Keratinocyte (primary cell): ENCODE measurements around the gene TET1.

Experiments used
- CTCF ChIP-seq, 3 experiments: IDR thresholded peaks in 1 of 3; conservative IDR thresholded peaks in 1 of 3; optimal IDR thresholded peaks in 1 of 3; 2 replicates in 2 of 3; 3 replicates in 1 of 3; pipeline versions ENCODE3 to v1.5.1; 2011; ENCODE audit warnings: low read length in 3 of 3, mild to moderate bottlenecking in 3 of 3, moderate library complexity in 2 of 3, control low read depth in 1 of 3, inconsistent platforms in 1 of 3; ENCODE audit not compliant: insufficient read depth in 2 of 3; ENCODE audit errors: extremely low read depth in 1 of 3
- EZH2 ChIP-seq: IDR thresholded peaks from one replicate; pipeline ENCODE4 v1.6.1; 2012; ENCODE audit warnings: inconsistent platforms, mild to moderate bottlenecking, low read length, moderate library complexity

GRCh38 chr10:68566351-68566750 is 6.2 kb downstream of the TET1 start:
- no peak for TF ChIP-seq CTCF (optimal IDR thresholded peaks at IDR 0.05 in 1 of 3, IDR thresholded peaks at IDR 0.05 in 1 of 3, conservative IDR thresholded peaks at IDR 0.05 in 1 of 3; ENCODE audit: extremely low read depth in 1 of 3, insufficient read depth in 2 of 3, low read length in 3 of 3)
- TF ChIP-seq EZH2, result no peak
